NB4 (cell line): Measurements from ENCODE around the gene NSMCE1.

ENCODE experiments used
- CTCF ChIP-seq: IDR thresholded peaks from one replicate; pipeline ENCODE4 v1.5.1; 2012; ENCODE audit warnings: low read depth, low read length
- MYC ChIP-seq: IDR thresholded peaks from 2 replicates; pipeline ENCODE4 v1.6.1; 2011; ENCODE audit warnings: low read depth, low read length
- POLR2A ChIP-seq: IDR thresholded peaks from 2 replicates; pipeline ENCODE4 v1.6.1; 2011; ENCODE audit warnings: mild to moderate bottlenecking; ENCODE audit not compliant: insufficient read length; ENCODE audit errors: extremely low read depth

GRCh38 chr16:27228045-27228444 lies 40.5 kb downstream of the NSMCE1 start:
- no peak for TF ChIP-seq CTCF
- no peak for TF ChIP-seq POLR2A
- TF ChIP-seq MYC = no peak
